C4-2B (cell line): ENCODE measurements around the gene FPR1.

Source experiments
- H3K27ac ChIP-seq: fragments of 450-650 bp; 2 replicates; pipeline ENCODE4 v1.5.1; 2017
- CTCF ChIP-seq: fragments of 450-650 bp; conservative IDR thresholded peaks from 2 replicates; pipeline ENCODE4 v1.5.1; 2017; ENCODE audit warnings: mild to moderate bottlenecking
- ZFX ChIP-seq: fragments of 450-650 bp; IDR thresholded peaks from 2 replicates; pipeline ENCODE4 v1.6.1; 2017

FPR1 gene

GRCh38 chr19:51760697-51761356 lies 9.1 kb upstream of the FPR1 start, which contains the start of gene FPR2:
TSS of gene FPR2 (plus strand) at chr19:51761180. CDS start at chr19:51768659, 7,479 bp downstream.
- H3K27ac ChIP-seq: no peak within 1 kb of the TSS
- TF ChIP-seq CTCF (no peak), ZFX (no peak)

GRCh38 chr19:51755571-51755970 lies 3.9 kb upstream of the FPR1 start:
- no peak for TF ChIP-seq ZFX
- no peak for TF ChIP-seq CTCF
- no peak overlapping the region for H3K27ac ChIP-seq

- H3K27ac ChIP-seq: no peak overlapping the region
- TF ChIP-seq ZFX (no peak), CTCF (no peak)
These were observed 3.1 kb upstream of the FPR1 start for GRCh38 chr19:51754770-51755169.

- no peak overlapping the region for H3K27ac ChIP-seq
- TF ChIP-seq ZFX: no peak
- no peak for TF ChIP-seq CTCF
These were observed 2.4 kb upstream of the FPR1 start for GRCh38 chr19:51754109-51754508.

- H3K27ac ChIP-seq: no peak overlapping the region
- TF ChIP-seq CTCF (no peak), ZFX (no peak)
These were observed 1.1 kb downstream of the FPR1 start for GRCh38 chr19:51750400-51751094.

GRCh38 chr19:51749979-51750378 lies 1.7 kb downstream of the FPR1 start:
- TF ChIP-seq CTCF (no peak), ZFX (no peak)
- H3K27ac ChIP-seq: no peak overlapping the region

- H3K27ac ChIP-seq: no peak overlapping the region
- TF ChIP-seq ZFX (no peak), CTCF (no peak)
These were observed 4.9 kb downstream of the FPR1 start for GRCh38 chr19:51746731-51747130.
